Measurements from ENCODE around the gene BBLN.

DNA sequence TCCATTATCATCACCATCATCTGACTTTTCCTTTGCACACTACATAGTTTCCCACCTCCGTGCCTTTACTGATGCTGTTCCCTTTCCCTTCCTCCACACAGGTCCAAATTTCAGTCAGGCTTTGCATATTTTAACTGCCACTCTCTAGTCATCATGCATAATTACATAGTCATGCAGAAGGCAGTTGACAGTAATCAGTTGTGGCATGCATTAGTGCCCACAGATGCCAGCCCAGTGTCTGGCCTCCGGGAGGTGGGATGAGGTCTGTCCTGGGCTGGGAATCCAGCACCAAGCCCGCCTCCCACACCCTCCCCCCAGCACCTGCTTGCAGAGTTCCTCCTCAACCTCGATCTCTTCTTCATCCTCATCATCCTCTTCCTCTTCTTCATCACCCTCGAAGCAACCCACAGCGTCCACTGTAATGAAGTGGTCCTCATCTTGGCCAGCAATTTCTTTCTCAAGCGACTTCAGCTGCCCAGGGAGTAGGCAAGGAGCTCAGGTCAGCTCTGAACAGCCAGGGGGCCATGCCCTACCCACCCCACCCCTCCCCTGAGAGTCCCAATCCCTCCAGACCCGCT is 8.8 kb downstream of the BBLN start:
- no peak for TF ChIP-seq CTCF (IDR thresholded peaks at IDR 0.05)
- no peak for TF ChIP-seq POLR2A (IDR thresholded peaks at IDR 0.05)

Data from transverse colon (tissue), 3 donors.